ENCODE results near the gene ZNF697. TPM values are rescaled to one million over a fixed set of nuclear protein-coding genes. Genes with fewer than 3 reads are reported as not detected.

Gene ZNF697
- total and polyA plus RNA-seq, 2 donors from 2014 or later, result 4.1 to 8.3 TPM

GRCh38 chr1:119602169-119602568 is 45.9 kb downstream of the ZNF697 start:
- no peak overlapping the region for H3K27ac ChIP-seq (ENCODE audit: low read depth in 2 of 2, low read length in 2 of 2)
- H3K4me1 ChIP-seq (ENCODE audit: control insufficient read depth in 2 of 3, insufficient read depth in 2 of 3, low read depth in 1 of 3, low read length in 3 of 3), result peaks cover 0 to 4% (median 0%) of the 10 kb centered on the region in 3 donors
- no peak for TF ChIP-seq CTCF (IDR thresholded peaks at IDR 0.05; ENCODE audit: borderline replicate concordance, extremely low read depth, insufficient read depth)
- DNase-seq, result no peak
- H3K9ac ChIP-seq (ENCODE audit: low read length in 3 of 3), result no peak overlapping the region
- intact Hi-C loops (cut with DNase I), result no loop called here
- H3K4me3 ChIP-seq (ENCODE audit: low read length in 3 of 3), result no peak overlapping the region
- no peaks in the 10 kb centered on the region for H3K36me3 ChIP-seq (ENCODE audit: control insufficient read depth in 2 of 3, insufficient read depth in 3 of 3, low read length in 3 of 3)
- no peaks in the 10 kb centered on the region for H3K27me3 ChIP-seq (ENCODE audit: control insufficient read depth, insufficient read depth, low read length)
- H3K9me3 ChIP-seq (ENCODE audit: control insufficient read depth in 2 of 3, insufficient read depth in 1 of 3, low read length in 3 of 3), result no peaks in the 10 kb centered on the region
- FAIRE-seq, result no peak

GRCh38 chr1:119600976-119601375 is 47.1 kb downstream of the ZNF697 start:
- no peak overlapping the region for H3K27ac ChIP-seq (ENCODE audit: low read depth in 2 of 2, low read length in 2 of 2)
- no peak for FAIRE-seq
- no peak for DNase-seq
- no peak overlapping the region for H3K9ac ChIP-seq (ENCODE audit: low read length in 3 of 3)
- H3K4me1 ChIP-seq (ENCODE audit: control insufficient read depth in 2 of 3, insufficient read depth in 2 of 3, low read depth in 1 of 3, low read length in 3 of 3), result peaks cover 0 to 4% (median 0%) of the 10 kb centered on the region in 3 donors
- intact Hi-C loops (cut with DNase I), result no loop called here
- H3K36me3 ChIP-seq (ENCODE audit: control insufficient read depth in 2 of 3, insufficient read depth in 3 of 3, low read length in 3 of 3), result peaks cover 0 to 5% (median 4%) of the 10 kb centered on the region in 3 donors
- no peak overlapping the region for H3K4me3 ChIP-seq (ENCODE audit: low read length in 3 of 3)
- no peak for TF ChIP-seq CTCF (IDR thresholded peaks at IDR 0.05; ENCODE audit: borderline replicate concordance, extremely low read depth, insufficient read depth)
- H3K9me3 ChIP-seq (ENCODE audit: control insufficient read depth in 2 of 3, insufficient read depth in 1 of 3, low read length in 3 of 3), result no peaks in the 10 kb centered on the region
- H3K27me3 ChIP-seq (ENCODE audit: control insufficient read depth, insufficient read depth, low read length), result no peaks in the 10 kb centered on the region

- FAIRE-seq, result no peak
- intact Hi-C loops (cut with DNase I), result no loop called here
- DNase-seq, result no peak
- Histone ChIP-seq H3K9me3 (ENCODE audit: control insufficient read depth in 2 of 3, insufficient read depth in 1 of 3, low read length in 3 of 3) (no peaks in the 10 kb centered on the region), H3K27me3 (ENCODE audit: control insufficient read depth, insufficient read depth, low read length) (no peaks in the 10 kb centered on the region), H3K4me3 (ENCODE audit: low read length in 3 of 3) (no peak overlapping the region), H3K4me1 (ENCODE audit: control insufficient read depth in 2 of 3, insufficient read depth in 2 of 3, low read depth in 1 of 3, low read length in 3 of 3) (peaks cover 0 to 4% (median 0%) of the 10 kb centered on the region in 3 donors), H3K27ac (ENCODE audit: low read depth in 2 of 2, low read length in 2 of 2) (no peak overlapping the region), H3K36me3 (ENCODE audit: control insufficient read depth in 2 of 3, insufficient read depth in 3 of 3, low read length in 3 of 3) (peaks cover 0 to 5% (median 4%) of the 10 kb centered on the region in 3 donors), H3K9ac (ENCODE audit: low read length in 3 of 3) (no peak overlapping the region)
- no peak for TF ChIP-seq CTCF (IDR thresholded peaks at IDR 0.05; ENCODE audit: borderline replicate concordance, extremely low read depth, insufficient read depth)
Observed at GRCh38 chr1:119600561-119600960, 47.5 kb downstream of the ZNF697 start.

- TF ChIP-seq CTCF (IDR thresholded peaks at IDR 0.05; ENCODE audit: borderline replicate concordance, extremely low read depth, insufficient read depth), result no peak
- H3K27me3 ChIP-seq (ENCODE audit: control insufficient read depth, insufficient read depth, low read length), result no peaks in the 10 kb centered on the region
- no peak for FAIRE-seq
- H3K9me3 ChIP-seq (ENCODE audit: control insufficient read depth in 2 of 3, insufficient read depth in 1 of 3, low read length in 3 of 3), result no peaks in the 10 kb centered on the region
- H3K4me1 ChIP-seq (ENCODE audit: control insufficient read depth in 2 of 3, insufficient read depth in 2 of 3, low read depth in 1 of 3, low read length in 3 of 3), result no peaks in the 10 kb centered on the region
- H3K9ac ChIP-seq (ENCODE audit: low read length in 3 of 3), result no peak overlapping the region
- peaks cover 0 to 5% (median 4%) of the 10 kb centered on the region in 3 donors for H3K36me3 ChIP-seq (ENCODE audit: control insufficient read depth in 2 of 3, insufficient read depth in 3 of 3, low read length in 3 of 3)
- DNase-seq, result no peak
- H3K4me3 ChIP-seq (ENCODE audit: low read length in 3 of 3), result no peak overlapping the region
- intact Hi-C loops (cut with DNase I), result no loop called here
- H3K27ac ChIP-seq (ENCODE audit: low read depth in 2 of 2, low read length in 2 of 2), result no peak overlapping the region
Observed at GRCh38 chr1:119595606-119596005, 52.5 kb downstream of the ZNF697 start.

Measured in kidney (tissue), 14 donors.